Pons (tissue), 1 donor: ENCODE measurements around the gene PPM1J.
"Not testable (repeated sequence)": the region's sequence is repeated elsewhere in the genome, so short reads cannot be mapped to it uniquely, and the experiment has no call there.

Experiments used
- DNase-seq: peaks from one replicate; pipeline ENCODE4 v3.0.0-alpha.2; 2016; ENCODE audit warnings: low spot score

Gene PPM1J

DNA sequence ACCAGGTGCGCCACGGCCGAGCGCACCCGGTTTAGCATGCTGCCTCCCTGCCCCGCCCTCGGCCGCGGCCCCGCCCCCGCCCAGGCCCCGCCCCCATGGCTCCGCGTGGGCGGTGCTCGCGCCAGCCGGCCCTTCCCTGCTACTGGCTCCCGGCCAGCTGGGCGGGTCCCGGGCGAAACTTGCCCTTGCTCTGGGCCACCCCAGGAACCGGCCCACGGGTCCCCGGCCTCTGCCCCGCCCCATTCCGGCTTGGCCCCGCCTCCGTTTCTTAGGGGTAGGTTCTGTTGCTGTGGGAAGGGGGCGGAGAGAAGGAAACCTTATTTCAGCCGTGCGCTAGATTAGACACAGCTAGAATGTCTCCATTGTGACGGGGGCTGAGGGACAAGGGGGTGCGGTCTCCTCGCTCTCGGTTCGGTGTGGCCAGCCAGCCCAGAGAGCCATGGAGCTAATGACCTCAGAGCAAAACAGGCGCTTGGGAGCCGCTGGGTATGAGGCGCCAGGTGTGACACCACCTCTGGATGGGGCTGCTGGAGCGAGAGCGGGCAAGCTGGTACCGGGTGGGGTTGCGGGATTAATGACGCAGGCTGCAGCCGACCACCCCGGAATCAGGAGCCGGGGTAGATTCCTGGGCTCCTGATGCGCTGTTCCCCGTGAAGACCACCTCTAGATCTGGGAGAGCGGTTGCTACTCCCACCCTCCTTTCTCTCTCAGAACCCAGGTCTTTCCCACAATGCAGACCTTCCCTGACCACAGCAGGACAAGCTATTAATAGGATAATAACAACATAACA, at the start of gene PPM1J:
TSS of gene PPM1J (minus strand) at position 69 of the 790 bp plus-strand sequence. CDS start at position 38, 31 bp downstream.
- DNase-seq: peak; percentile 82

GRCh38 chr1:112762541-112763500, 47.7 kb upstream of the PPM1J start:
- DNase-seq: no peak

GRCh38 chr1:112761714-112762480, 46.8 kb upstream of the PPM1J start:
- DNase-seq: no peak

- DNase-seq: no peak
Observed at GRCh38 chr1:112759228-112759627, 44.1 kb upstream of the PPM1J start.

DNA sequence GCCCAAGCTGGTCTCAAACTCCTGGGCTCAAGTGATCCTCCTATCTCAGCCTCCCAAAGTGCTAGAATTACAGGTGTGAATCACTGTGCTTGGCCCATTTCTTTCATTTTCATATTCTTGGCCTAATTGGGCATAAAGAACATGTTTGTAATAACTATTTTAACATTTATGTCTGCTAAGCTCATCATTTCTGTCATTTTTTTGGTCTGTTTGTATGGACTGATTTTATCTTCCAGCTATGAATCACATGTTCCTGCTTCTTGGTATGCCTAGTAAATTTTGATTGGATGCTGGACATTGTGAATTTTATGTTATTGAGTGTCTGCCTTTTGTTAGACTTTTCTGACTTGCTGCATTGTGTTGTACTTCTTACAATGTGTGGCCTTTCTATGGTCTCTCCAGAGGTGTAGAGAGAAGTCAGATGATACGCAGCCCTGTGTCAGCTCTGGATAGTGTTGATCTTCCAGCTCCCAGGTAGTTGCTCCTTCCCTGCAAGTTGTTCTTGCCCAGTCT, 39.0 kb upstream of the PPM1J start:
- DNase-seq: no peak

- DNase-seq: no peak
Observed at GRCh38 chr1:112748396-112748795, 33.3 kb upstream of the PPM1J start.

DNA sequence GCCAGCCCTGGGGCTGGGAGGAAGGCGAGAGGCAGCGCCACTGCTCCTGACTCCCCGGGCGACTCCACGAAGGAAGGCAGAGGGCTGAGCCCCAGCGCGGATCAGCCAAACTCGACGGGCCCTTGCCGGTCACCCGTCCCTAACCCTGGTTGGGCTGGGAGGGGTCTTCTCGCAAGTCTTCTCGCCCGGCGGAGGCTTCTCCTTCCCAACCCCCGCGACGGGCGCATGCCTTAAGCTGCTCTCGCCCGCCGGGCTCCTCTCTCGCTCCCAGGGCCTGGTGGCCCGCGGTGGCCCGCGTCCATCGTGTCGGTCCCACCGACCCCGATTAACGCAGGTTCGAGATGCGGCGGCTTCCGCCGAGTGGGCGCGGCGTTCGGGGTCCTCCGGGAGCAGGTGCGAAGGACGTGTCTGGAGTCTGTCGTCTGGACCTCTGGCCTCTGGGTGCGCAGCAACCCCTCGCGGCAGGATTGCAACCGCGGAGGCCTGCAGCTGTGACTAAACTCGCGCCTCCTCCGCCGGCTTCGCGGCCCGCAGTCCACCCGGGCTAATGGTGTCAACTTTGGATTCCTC, 29.0 kb upstream of the PPM1J start:
- DNase-seq: no peak

DNA sequence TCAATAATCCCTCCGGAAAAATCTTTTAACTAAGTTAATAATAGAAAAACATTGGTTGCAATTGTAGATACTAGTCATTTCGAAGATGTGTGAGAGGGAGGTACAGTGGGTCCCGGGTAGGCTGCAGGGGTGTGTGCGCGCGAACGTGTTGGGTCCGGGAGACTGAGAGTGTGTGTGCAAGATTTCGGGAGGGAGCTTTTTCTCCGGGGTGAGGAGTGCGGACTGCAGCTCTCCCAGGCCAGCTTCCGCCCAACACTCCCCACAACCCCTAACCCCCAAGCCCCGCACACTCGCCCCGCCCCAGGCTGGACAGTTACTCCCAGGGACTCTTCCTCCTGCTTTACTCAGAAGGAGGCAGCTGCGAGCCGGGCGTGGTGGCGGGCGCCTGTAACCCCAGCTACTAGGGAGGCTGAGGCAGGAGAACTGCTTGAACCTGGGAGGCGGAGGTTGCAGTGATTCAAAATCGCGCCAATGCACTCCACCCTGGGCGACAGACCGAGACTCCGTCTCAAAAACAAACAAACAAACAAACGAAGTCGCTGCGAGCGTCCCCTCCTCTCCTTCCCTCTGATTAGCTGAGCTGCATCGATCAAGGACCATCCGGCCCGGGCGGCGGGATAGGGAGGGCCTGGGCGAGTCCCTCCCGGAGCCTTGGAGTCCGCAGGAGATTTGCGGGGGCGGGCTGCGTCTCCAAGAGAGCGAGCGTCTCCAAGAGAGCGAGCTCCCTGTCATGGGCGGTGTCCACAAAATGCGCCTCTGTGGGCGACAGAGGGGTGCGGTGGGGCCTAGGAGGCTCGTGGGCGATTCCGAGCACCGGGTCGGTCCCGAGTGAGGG, 28.3 kb upstream of the PPM1J start:
- DNase-seq: no peak

GRCh38 chr1:112737573-112737972, 22.4 kb upstream of the PPM1J start:
- DNase-seq: no peak

GRCh38 chr1:112735752-112736151, 20.6 kb upstream of the PPM1J start:
- no peak for DNase-seq

GRCh38 chr1:112731451-112731850, 16.3 kb upstream of the PPM1J start:
- DNase-seq: no peak

DNA sequence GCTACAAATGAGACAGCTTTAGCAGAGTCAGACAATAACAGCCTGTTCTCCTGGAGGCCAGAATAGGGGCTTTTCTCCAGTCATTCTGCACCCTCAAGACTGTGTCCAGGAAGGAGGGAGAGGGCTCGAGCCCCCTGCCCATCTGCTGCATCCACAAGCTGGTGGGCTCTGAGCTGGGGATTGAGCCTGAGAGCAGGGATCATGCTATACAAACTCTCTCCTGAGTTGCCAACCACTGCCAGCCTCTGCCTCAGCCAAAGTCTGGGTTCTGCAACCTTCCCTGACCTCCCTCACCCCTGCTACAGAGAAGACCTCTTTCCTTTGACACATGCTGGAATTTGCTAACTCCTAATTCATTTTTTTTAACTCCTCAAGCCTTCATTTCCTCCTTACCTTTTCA, 14.8 kb upstream of the PPM1J start:
- no peak for DNase-seq

GRCh38 chr1:112729011-112729410, 13.9 kb upstream of the PPM1J start:
- not testable (repeated sequence) for DNase-seq

DNA sequence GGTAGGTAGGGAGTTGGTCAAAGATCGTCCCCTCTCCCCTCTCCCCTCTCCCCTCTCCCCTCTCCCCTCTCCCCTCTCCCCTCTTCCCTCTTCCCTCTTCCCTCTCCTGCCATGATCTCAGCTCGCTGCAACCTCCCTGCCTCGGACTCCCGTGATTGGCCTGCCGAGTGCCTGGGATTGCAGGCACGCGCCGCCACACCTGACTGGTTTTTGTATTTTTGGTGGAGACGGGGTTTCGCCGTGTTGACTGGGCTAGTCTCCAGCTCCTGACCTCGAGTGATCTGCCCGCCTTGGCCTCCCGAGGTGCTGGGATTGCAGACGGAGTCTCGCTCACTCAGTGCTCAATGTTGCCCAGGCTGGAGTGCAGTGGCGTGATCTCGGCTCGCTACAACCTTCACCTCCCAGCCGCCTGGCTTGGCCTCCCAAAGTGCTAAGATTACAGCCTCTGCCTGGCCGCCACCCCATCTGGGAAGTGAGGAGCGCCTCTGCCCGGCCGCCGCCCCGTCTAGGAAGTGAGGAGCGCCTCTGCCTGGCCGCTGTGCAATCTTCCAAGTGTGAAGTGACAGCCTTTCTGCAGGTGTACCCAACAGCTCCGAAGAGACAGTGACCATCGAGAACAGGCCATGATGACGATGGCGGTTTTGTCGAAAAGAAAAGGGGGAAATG, 13.3 kb upstream of the PPM1J start:
- not testable (repeated sequence) for DNase-seq

DNA sequence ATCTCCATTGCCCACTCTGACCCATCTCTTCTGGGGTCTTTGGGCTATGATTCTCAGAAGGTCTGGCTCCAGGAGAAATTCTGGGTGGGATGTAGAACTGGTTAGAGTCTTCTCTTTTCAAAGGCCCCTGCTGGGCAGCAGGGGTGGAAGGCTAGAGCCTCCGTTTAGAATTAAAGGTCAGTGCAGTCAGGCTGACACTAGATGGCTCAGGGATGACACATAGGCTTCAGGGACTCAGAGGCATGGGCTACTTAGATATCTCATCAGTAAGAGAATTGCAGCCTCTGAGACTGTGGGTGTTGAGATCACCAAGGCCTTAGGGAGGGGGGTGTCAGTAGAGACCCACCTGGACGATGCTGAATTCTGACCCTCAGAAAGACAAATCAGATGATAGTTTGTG, 12.6 kb upstream of the PPM1J start:
- DNase-seq: no peak

DNA sequence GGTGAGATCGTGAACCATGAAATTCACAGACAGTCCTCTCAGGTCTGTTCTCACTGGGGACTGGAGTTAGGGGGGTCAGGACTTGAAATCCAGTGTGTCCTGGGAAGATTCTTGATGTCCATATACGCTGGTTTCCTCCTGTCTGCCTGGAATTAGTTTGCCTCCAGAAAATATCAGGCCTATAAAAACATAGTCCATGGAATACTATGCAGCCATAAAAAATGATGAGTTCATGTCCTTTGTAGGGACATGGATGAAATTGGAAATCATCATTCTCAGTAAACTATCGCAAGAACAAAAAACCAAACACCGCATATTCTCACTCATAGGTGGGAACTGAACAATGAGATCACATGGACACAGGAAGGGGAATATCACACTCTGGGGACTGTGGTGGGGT, 9.1 kb upstream of the PPM1J start:
- DNase-seq: not testable (repeated sequence)

DNA sequence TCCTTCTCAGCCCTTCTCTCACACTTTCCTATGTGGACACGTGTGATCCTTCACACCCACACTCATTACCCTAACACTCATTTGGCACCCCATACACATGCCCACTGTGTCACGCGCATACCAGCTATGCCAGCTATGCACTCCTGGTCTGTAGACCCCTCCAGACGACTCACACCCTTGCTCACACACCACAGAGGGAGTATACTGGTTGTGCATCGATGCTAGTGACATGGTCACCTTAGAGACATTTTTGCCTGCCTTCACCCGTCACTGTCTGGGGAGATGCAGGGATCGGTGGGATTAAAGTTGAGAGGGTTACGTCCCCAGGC, 8.3 kb upstream of the PPM1J start:
- no peak for DNase-seq

GRCh38 chr1:112722601-112723510, 7.7 kb upstream of the PPM1J start:
- no peak for DNase-seq

DNA sequence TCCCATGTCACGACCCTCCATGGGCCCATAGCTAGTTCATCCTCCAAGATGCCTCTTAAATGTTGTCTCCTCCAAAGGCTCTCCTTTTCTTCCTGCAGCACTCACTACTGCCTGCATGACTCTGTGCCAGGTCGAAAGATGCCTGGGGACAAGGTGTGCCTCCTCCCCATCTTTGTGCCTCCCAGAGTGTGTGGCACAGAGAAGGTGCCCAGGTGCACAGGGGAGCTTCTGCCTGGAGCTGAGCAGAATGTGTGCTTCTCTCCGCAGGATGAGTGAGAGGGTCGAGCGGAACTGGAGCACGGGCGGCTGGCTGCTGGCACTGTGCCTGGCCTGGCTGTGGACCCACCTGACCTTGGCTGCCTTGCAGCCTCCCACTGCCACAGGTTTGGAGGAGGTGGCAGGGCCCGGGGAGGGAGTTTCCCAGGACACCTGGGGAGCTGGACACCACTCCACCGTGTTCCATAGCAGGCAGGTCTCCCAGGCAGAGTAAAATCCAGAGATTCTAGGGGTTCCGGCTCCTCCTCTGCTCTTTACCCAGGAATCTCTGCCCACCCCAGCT, 6.9 kb upstream of the PPM1J start:
- DNase-seq: no peak
